GM18520 (cell line): ENCODE data around the gene FNDC5.
A peak's percentile ranks its signal among the peaks of the same experiment; 100 is the strongest.

ENCODE experiments used
- ATAC-seq: cut with Tn5 transposase; IDR thresholded peaks from one replicate; pipeline ENCODE4 v1.9.1; 2021; ENCODE audit not compliant: unreplicated experiment

The FNDC5 gene

DNA sequence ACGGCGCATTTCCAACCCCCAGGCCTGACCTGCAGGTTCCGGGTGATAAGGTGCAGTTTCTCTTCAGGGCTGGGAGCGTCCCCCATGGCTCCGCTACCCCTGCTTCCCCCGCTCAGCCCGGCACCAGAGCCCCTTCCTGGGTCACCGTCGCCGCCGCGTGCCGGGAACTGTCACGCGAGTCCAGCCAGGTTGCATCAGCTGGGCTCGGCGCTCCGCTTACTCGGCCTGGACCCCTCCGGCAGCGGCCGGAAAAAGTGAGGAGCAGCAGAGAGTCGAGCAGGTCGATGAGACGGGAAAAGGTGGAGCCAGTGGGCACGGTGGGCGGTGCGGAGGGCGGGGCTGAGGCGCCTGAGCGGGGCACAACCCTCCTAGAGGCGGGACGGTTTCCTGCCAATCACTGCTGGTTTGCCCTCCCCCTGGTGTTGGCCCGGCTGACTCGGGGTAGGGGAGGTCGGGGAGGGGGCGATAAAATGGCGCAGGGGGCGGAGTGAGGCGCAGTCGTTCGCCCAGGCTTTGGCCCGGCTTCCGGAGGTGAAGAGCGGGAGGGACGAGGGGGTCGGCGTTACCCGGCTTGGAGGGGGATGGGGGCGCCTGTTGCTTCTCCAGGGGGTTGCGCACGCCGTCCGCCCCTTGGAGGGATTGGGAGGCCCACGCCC lies 53.4 kb downstream of the FNDC5 start, which contains the start of the genes S100PBP and YARS1:
S100PBP (plus strand) TSS at position 495 of the 656 bp plus-strand sequence. CDS start 8,447 bp downstream, outside the sequence.
YARS1 (minus strand) TSS at position 200 of the 656 bp plus-strand sequence; CDS start at position 86, 114 bp downstream.
- ATAC-seq = peak; percentile 78

DNA sequence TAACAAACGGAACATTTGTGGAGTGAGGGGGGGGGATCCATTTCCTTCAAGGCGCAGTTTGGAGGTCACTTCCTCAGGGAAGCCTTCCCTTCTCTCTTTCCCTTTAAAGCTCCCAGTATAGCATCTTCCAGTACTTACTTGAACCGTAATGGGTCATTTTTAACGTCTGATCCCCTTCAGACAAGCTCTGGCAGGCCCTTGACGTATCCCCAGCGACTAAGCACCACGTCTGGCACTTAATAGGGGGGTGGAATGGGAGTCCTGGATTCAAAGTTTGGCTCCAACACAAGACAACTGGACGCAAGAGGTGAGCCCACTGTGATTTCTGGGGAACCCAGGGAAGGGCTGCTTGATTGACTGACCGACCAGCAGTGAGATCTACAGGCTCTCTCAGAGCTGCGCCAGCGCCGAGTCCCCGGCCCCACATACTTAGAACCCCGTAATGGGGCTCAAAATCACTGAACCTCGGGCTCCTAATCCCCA lies 54.0 kb downstream of the FNDC5 start:
- no peak for ATAC-seq

DNA sequence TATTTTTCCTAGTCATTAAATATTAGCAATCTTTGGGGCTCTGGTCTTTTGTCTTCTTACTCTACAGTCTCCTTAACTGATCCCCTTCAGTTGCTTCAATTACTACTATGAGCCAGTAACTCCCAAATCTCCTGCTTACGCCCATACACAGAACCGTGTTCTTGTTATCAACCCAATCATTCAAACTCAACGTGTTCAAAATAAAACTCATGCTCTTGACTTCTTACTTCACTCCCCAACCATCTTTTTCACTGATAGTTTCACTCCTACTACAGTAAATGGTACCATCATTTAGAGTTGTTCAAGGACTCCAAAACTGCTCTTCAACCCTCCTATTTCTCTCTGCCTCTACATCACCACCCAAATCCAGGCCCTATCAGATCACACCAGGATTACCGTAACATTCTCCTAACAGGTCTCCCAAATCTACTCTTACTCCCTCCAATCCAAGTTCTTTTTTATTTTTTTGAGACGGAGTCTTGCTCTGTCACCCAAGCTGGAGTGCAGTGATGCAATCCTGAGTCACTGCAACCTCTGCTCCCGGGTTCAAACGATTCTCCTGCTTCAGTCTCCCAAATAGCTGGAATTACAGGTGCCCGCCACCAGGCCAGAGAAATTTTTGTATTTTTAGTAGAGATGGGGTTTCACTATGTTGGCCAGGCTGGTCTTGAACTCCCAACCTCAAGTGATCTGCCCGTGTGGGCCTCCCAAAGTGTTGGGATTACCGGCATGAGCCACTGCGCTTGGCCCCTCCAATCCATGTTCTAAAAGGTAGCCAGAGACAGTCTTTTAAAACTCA lies 56.6 kb downstream of the FNDC5 start:
- no peak for ATAC-seq
